GM18505 (cell line): ENCODE measurements around the gene FLT4.
"Not testable (repeated sequence)": the region's sequence is repeated elsewhere in the genome, so short reads cannot be mapped to it uniquely, and the experiment has no call there.

Experiments
- ATAC-seq: cut with Tn5 transposase; IDR thresholded peaks from one replicate; pipeline ENCODE4 v1.9.1; 2021; ENCODE audit not compliant: unreplicated experiment
- POLR2A ChIP-seq: IDR thresholded peaks from 4 replicates; pipeline ENCODE4 v1.6.1; 2011; ENCODE audit warnings: borderline replicate concordance; ENCODE audit not compliant: insufficient read depth, insufficient read length; ENCODE audit errors: extremely low read depth

The FLT4 gene

GRCh38 chr5:180649297-180650039, at the start of gene FLT4:
Gene FLT4, minus strand, starts transcription at chr5:180649600. Its CDS starts 55 bp downstream, at chr5:180649545.
- no peak for TF ChIP-seq POLR2A
- no peak for ATAC-seq

GRCh38 chr5:180699042-180699441, 49.6 kb upstream of the FLT4 start:
- no peak for TF ChIP-seq POLR2A
- no peak for ATAC-seq

- no peak for ATAC-seq
- no peak for TF ChIP-seq POLR2A
Observed at GRCh38 chr5:180696116-180696515, 46.7 kb upstream of the FLT4 start.

- TF ChIP-seq POLR2A = no peak
- no peak for ATAC-seq
Observed at GRCh38 chr5:180692429-180692828, 43.0 kb upstream of the FLT4 start.

- no peak for ATAC-seq
Observed at GRCh38 chr5:180691046-180691445, 41.6 kb upstream of the FLT4 start.

GRCh38 chr5:180690562-180690961, 41.2 kb upstream of the FLT4 start:
- ATAC-seq = no peak
- TF ChIP-seq POLR2A = no peak

More at GRCh38 chr5:180691046-180691445, 41.6 kb upstream of the FLT4 start:
- TF ChIP-seq POLR2A = no peak

GRCh38 chr5:180689775-180690174, 40.4 kb upstream of the FLT4 start:
- no peak for TF ChIP-seq POLR2A
- no peak for ATAC-seq

- ATAC-seq = no peak
- no peak for TF ChIP-seq POLR2A
Observed at GRCh38 chr5:180689071-180689694, 39.8 kb upstream of the FLT4 start.

- no peak for TF ChIP-seq POLR2A
- ATAC-seq = no peak
Observed at GRCh38 chr5:180688330-180689070, 39.1 kb upstream of the FLT4 start.

GRCh38 chr5:180686799-180687198, 37.4 kb upstream of the FLT4 start:
- not testable (repeated sequence) for ATAC-seq

- no peak for TF ChIP-seq POLR2A
Observed at GRCh38 chr5:180684623-180685161, 35.3 kb upstream of the FLT4 start.

GRCh38 chr5:180683220-180683922, 34.0 kb upstream of the FLT4 start:
- ATAC-seq = no peak
- no peak for TF ChIP-seq POLR2A

More at GRCh38 chr5:180684623-180685161, 35.3 kb upstream of the FLT4 start:
- no peak for ATAC-seq

- no peak for ATAC-seq
- TF ChIP-seq POLR2A = no peak
Observed at GRCh38 chr5:180682560-180682959, 33.2 kb upstream of the FLT4 start.

GRCh38 chr5:180682008-180682407, 32.6 kb upstream of the FLT4 start:
- ATAC-seq = not testable (repeated sequence)

GRCh38 chr5:180678319-180678718, 28.9 kb upstream of the FLT4 start:
- not testable (repeated sequence) for ATAC-seq
